OCI-LY1 (cell line): ENCODE measurements around the gene C2.

Experiments used
- EZH2 ChIP-seq: fragments of 200-600 bp; sonication (generic), shearing (Covaris generic); IDR thresholded peaks from 2 replicates; pipeline ENCODE4 v1.8.0; 2017; ENCODE audit warnings: borderline replicate concordance, mixed run types, mild to moderate bottlenecking, antibody characterized with exemption, low read length, moderate library complexity, mixed read lengths
- TF ChIP-seq, protein P1 (sequence below): fragments of 200-600 bp; sonication (generic), shearing (Covaris generic); IDR thresholded peaks from 2 replicates; pipeline ENCODE4 v1.5.1; 2017; ENCODE audit warnings: mild to moderate bottlenecking, antibody characterized with exemption, low read length, moderate library complexity, mixed read lengths

- TF ChIP-seq, protein P1, sequence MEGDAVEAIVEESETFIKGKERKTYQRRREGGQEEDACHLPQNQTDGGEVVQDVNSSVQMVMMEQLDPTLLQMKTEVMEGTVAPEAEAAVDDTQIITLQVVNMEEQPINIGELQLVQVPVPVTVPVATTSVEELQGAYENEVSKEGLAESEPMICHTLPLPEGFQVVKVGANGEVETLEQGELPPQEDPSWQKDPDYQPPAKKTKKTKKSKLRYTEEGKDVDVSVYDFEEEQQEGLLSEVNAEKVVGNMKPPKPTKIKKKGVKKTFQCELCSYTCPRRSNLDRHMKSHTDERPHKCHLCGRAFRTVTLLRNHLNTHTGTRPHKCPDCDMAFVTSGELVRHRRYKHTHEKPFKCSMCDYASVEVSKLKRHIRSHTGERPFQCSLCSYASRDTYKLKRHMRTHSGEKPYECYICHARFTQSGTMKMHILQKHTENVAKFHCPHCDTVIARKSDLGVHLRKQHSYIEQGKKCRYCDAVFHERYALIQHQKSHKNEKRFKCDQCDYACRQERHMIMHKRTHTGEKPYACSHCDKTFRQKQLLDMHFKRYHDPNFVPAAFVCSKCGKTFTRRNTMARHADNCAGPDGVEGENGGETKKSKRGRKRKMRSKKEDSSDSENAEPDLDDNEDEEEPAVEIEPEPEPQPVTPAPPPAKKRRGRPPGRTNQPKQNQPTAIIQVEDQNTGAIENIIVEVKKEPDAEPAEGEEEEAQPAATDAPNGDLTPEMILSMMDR = no peak
- no peak for TF ChIP-seq EZH2
Observed at GRCh38 chr6:31947864-31948263, 20.3 kb downstream of the C2 start.
